K562 (cell line): Measurements from ENCODE around the gene SNRNP70. TPM values are rescaled to one million over a fixed set of nuclear protein-coding genes. Genes with fewer than 3 reads are reported as not detected.

Experiments
- ATAC-seq: fragments of 200-7000 bp; cut with Tn5 transposase; 3 replicates; pipeline ENCODE4 v1.9.1; 2020; ENCODE audit warnings: moderate library complexity
- BruUV-seq: library from RNA; stranded (reverse); fragments of 400-500 nt; replicated peaks from 2 replicates; lab custom pipeline; 2021; lab: Mats Ljungman, UMichigan
- CTCF ChIA-PET: fragments of 300-600 bp; formaldehyde crosslinking; extraction: SDS; loops from one replicate; lab custom pipeline; 2021; ENCODE audit warnings: low intra/inter-chr PET ratio; lab: Yijun Ruan, JAX
- POLR2A ChIA-PET: fragments of 300-600, 350-650 bp; sonication (Branson Sonifier 250); formaldehyde crosslinking; extraction: SDS; loops from one replicate; lab custom pipeline; 2021; ENCODE audit warnings: antibody characterized with exemption, inconsistent platforms; lab: Yijun Ruan, JAX
- DNase-seq, 4 experiments: peaks; one replicate each; pipeline versions ENCODE4 v3.0.0 to v3.0.0-alpha.2; 2011 to 2018; ENCODE audit warnings: low spot score in 3 of 4, mixed read lengths in 3 of 4; ENCODE audit errors: extremely low read depth in 1 of 4
- FAIRE-seq: peaks from 2 replicates; lab custom pipeline; 2011; peaks lifted over from hg19 to GRCh38; lab: Jason Lieb, UNC
- H2AFZ ChIP-seq: 2 replicates; pipeline ENCODE4 v1.6.0; 2011; ENCODE audit warnings: low read depth, low read length, control low read depth, inconsistent platforms
- H3K27ac ChIP-seq: fragments of 200-600 bp; 3 replicates; pipeline ENCODE4 v1.8.0; 2011; ENCODE audit warnings: low read depth, mild to moderate bottlenecking, control low read depth, inconsistent platforms, low read length, moderate library complexity, mixed read lengths; ENCODE audit errors: extremely low read depth
- H3K27me3 ChIP-seq, 2 experiments: fragments of 300-600 bp in 1 of 2; 2 replicates in 1 of 2; 3 replicates in 1 of 2; pipeline versions ENCODE4 v1.6.0 to v1.8.0; 2011; ENCODE audit warnings: inconsistent platforms in 2 of 2, low read length in 2 of 2, mild to moderate bottlenecking in 1 of 2, mixed read lengths in 1 of 2, moderate library complexity in 1 of 2; ENCODE audit not compliant: control insufficient read depth in 2 of 2, insufficient read depth in 2 of 2
- H3K36me3 ChIP-seq: fragments of 300-600 bp; 3 replicates; pipeline ENCODE4 v1.8.0; 2011; ENCODE audit warnings: mild to moderate bottlenecking, low read length, inconsistent platforms; ENCODE audit not compliant: control insufficient read depth, insufficient read depth
- H3K4me1 ChIP-seq, 2 experiments: fragments of 200-600 bp in 1 of 2; replicated peaks in 1 of 2; 2 replicates in 1 of 2; 3 replicates in 1 of 2; pipeline versions ENCODE4 v1.5.1 to v1.8.0; 2011; ENCODE audit warnings: inconsistent platforms in 2 of 2, low read length in 2 of 2, mild to moderate bottlenecking in 1 of 2, mixed read lengths in 1 of 2, moderate library complexity in 1 of 2; ENCODE audit not compliant: control insufficient read depth in 2 of 2, insufficient read depth in 2 of 2
- H3K4me2 ChIP-seq: 2 replicates; pipeline ENCODE4 v1.6.1; 2011; ENCODE audit warnings: low read length, control low read depth, inconsistent platforms, mixed read lengths; ENCODE audit not compliant: insufficient read depth
- H3K4me3 ChIP-seq: fragments of 200-600 bp; sonication (generic), shearing (Covaris generic); 2 replicates; pipeline ENCODE4 v1.5.1; 2016; ENCODE audit warnings: control low read depth, inconsistent platforms
- H3K79me2 ChIP-seq: fragments of 200-600 bp; 3 replicates; pipeline ENCODE4 v1.8.0; 2011; ENCODE audit warnings: low read length, inconsistent platforms; ENCODE audit not compliant: control insufficient read depth, insufficient read depth
- H3K9ac ChIP-seq, 2 experiments: 2 replicates each; pipeline versions ENCODE4 v1.6.0 to v1.6.1; 2011; ENCODE audit warnings: low read depth in 2 of 2, low read length in 2 of 2, control low read depth in 1 of 2, inconsistent platforms in 1 of 2, mild to moderate bottlenecking in 1 of 2, mixed read lengths in 1 of 2; ENCODE audit not compliant: insufficient read depth in 1 of 2
- H3K9me1 ChIP-seq: one replicate; pipeline ENCODE4 v1.6.0; 2011; ENCODE audit warnings: inconsistent platforms, mild to moderate bottlenecking, low read length, moderate library complexity; ENCODE audit not compliant: control insufficient read depth, insufficient read depth
- H3K9me3 ChIP-seq: replicated peaks from 2 replicates; pipeline ENCODE4 v1.5.1; 2011; ENCODE audit warnings: low read depth, low read length, inconsistent platforms; ENCODE audit not compliant: control insufficient read depth, insufficient read depth
- H4K20me1 ChIP-seq: replicated peaks from 2 replicates; pipeline ENCODE4 v1.6.1; 2011; ENCODE audit warnings: low read length, inconsistent platforms, mixed read lengths; ENCODE audit not compliant: control insufficient read depth, insufficient read depth
- AFF1 ChIP-seq, 2 experiments: fragments of 450-650 bp; IDR thresholded peaks; 2 replicates each; pipeline ENCODE4 v1.6.1; 2018; ENCODE audit warnings: mild to moderate bottlenecking in 2 of 2, low read depth in 1 of 2; ENCODE audit not compliant: partially characterized antibody in 2 of 2
- E2F6 ChIP-seq, 2 experiments: IDR thresholded peaks; 2 replicates each; pipeline ENCODE4 v1.6.1; 2011; ENCODE audit warnings: borderline replicate concordance in 1 of 2, control low read depth in 1 of 2, low read depth in 1 of 2, low read length in 1 of 2, mild to moderate bottlenecking in 1 of 2, mixed read lengths in 1 of 2, moderate library complexity in 1 of 2; ENCODE audit not compliant: insufficient read depth in 1 of 2, insufficient read length in 1 of 2, poor library complexity in 1 of 2, severe bottlenecking in 1 of 2; ENCODE audit errors: extremely low read depth in 1 of 2
- ELF2 ChIP-seq: fragments of 250-450 bp; sonication (Bioruptor Pico); IDR thresholded peaks from 2 replicates; pipeline ENCODE4 v1.5.0; 2021; ENCODE audit warnings: mild to moderate bottlenecking
- ELF4 ChIP-seq: fragments of 450-650 bp; formaldehyde crosslinking; IDR thresholded peaks from 2 replicates; pipeline ENCODE4 v1.4.0; 2022; ENCODE audit warnings: missing genetic modification characterization
- HCFC1 ChIP-seq: IDR thresholded peaks from 2 replicates; pipeline ENCODE4 v1.6.1; 2012; ENCODE audit warnings: low read depth, low read length, improper control_type of control experiment
- HDAC6 ChIP-seq: IDR thresholded peaks from 2 replicates; pipeline ENCODE4 v1.6.1; 2012; ENCODE audit warnings: low read depth, mild to moderate bottlenecking, control low read depth, inconsistent platforms, low read length, moderate library complexity
- KLF1 ChIP-seq: fragments of 450-650 bp; IDR thresholded peaks from 2 replicates; pipeline ENCODE4 v1.6.1; 2016; ENCODE audit warnings: missing genetic modification characterization, missing compliant biosample characterization
- NFE2 ChIP-seq: IDR thresholded peaks from 2 replicates; pipeline ENCODE4 v1.6.1; 2014; ENCODE audit warnings: antibody characterized with exemption, low read depth
- NFIC ChIP-seq: fragments of 450-650 bp; IDR thresholded peaks from 2 replicates; pipeline ENCODE4 v1.6.1; 2017; ENCODE audit warnings: mild to moderate bottlenecking, inconsistent platforms
- NFYB ChIP-seq: IDR thresholded peaks from 2 replicates; pipeline ENCODE4 v1.6.1; 2011; ENCODE audit warnings: mild to moderate bottlenecking, moderate library complexity; ENCODE audit not compliant: insufficient read length; ENCODE audit errors: extremely low read depth
- PHF21A ChIP-seq: fragments of 450-650 bp; IDR thresholded peaks from 2 replicates; pipeline ENCODE4 v1.6.1; 2017; ENCODE audit warnings: low read depth, borderline replicate concordance
- PHTF2 ChIP-seq: fragments of 250-450 bp; sonication (Bioruptor Pico); IDR thresholded peaks from 2 replicates; pipeline ENCODE4 v1.5.0; 2021; ENCODE audit warnings: mild to moderate bottlenecking
- ZEB2 ChIP-seq: fragments of 450-650 bp; IDR thresholded peaks from 2 replicates; pipeline ENCODE4 v1.6.1; 2016
- ZFP1 ChIP-seq: fragments of 450-650 bp; formaldehyde crosslinking; IDR thresholded peaks from 2 replicates; pipeline ENCODE4 v1.4.0; 2020; ENCODE audit warnings: mild to moderate bottlenecking, mixed read lengths
- ZNF232 ChIP-seq: sonication (generic); formaldehyde crosslinking; IDR thresholded peaks from 2 replicates; pipeline ENCODE4 v1.8.0; 2022; ENCODE audit warnings: mild to moderate bottlenecking, missing genetic modification reagents
- ZNF239 ChIP-seq: fragments of 250-450 bp; sonication (Bioruptor Pico); IDR thresholded peaks from 2 replicates; pipeline ENCODE4 v1.4.0; 2020; ENCODE audit warnings: mild to moderate bottlenecking
- ZNF354B ChIP-seq: fragments of 250-450 bp; sonication (Bioruptor Pico); IDR thresholded peaks from 2 replicates; pipeline ENCODE4 v1.4.0; 2020
- ZNF408 ChIP-seq: fragments of 250-450 bp; sonication (Bioruptor Pico); IDR thresholded peaks from 2 replicates; pipeline ENCODE4 v1.4.0; 2020; ENCODE audit warnings: low read depth, mild to moderate bottlenecking, moderate library complexity
- ZNF445 ChIP-seq: fragments of 250-450 bp; sonication (Bioruptor Pico); IDR thresholded peaks from 2 replicates; pipeline ENCODE4 v1.4.0; 2020; ENCODE audit warnings: low read depth, mild to moderate bottlenecking, moderate library complexity
- WGBS: fragments of 100-300 bp; shearing (Covaris generic); methylation state at CpG from one replicate; pipeline ENCODE4 v1.1.6; 2016; ENCODE audit warnings: low coverage, mixed read lengths; ENCODE audit not compliant: insufficient coverage; ENCODE audit errors: missing lambda C conversion rate; 5-methylcytosine and 5-hydroxymethylcytosine counted together
- in situ Hi-C: fragments of 300-500 bp; cut with MboI; formaldehyde crosslinking; loops from 4 replicates; pipeline ENCODE4 v1.15.0; 2018; ENCODE audit warnings: inconsistent platforms, mixed read lengths
- intact Hi-C: fragments of 100-400 bp; cut with micrococcal nuclease; formaldehyde crosslinking; loops from 2 replicates; pipeline ENCODE4 v1.14.2; 2022
- polyA plus RNA-seq, 8 experiments: library from polyadenylated mRNA; depleted of rRNA in 4 of 8; stranded (reverse) in 5 of 8; unstranded in 3 of 8; fragments of >200 nt; fragmentation: Nextera tagmentation in 2 of 8; fragmentation: Illumina TruSeq in 1 of 8; extraction: Ambion mirVana in 2 of 8; extraction: Trizol in 1 of 8; gene quantifications; 2 replicates each; pipeline versions ENCODE4 v1.2.1 to v1.2.3, GENCODE V29; 2011 to 2014; ENCODE audit warnings: inconsistent platforms in 1 of 8, missing spikeins in 1 of 8
- total RNA-seq, 7 experiments: library from RNA; depleted of rRNA in 6 of 7; stranded (reverse); fragments of >200 nt in 6 of 7; fragmentation: Illumina TruSeq in 2 of 7; extraction: Trizol in 2 of 7; gene quantifications; 2 replicates each; pipeline versions ENCODE4 v1.2.1 to v1.2.3, GENCODE V29; 2011 to 2021; ENCODE audit warnings: low replicate concordance in 1 of 7

The SNRNP70 gene
- total and polyA plus RNA-seq, 9 of the 15 experiments (the other 6 are each of a cell fraction or from before 2014, with no cell fraction given): 2.8 to 496 (median 136) TPM

GRCh38 chr19:49114630-49115363, 29.5 kb downstream of the SNRNP70 start:
- H3K9me3 ChIP-seq: no peaks in the 10 kb centered on the region
- in situ Hi-C loops (loop anchor here (10.0 kb wide), 1 partner anchor 1220 kb away; no protein-coding TSS in a partner anchor), intact Hi-C loops (loop anchor here (5.0 kb wide), 1 partner anchor 43 kb away; the partner anchor contains the start of genes HRC and TRPM4)
- peak overlapping the region; percentile 81 for H3K4me3 ChIP-seq
- peak; percentile 52 for FAIRE-seq
- H3K79me2 ChIP-seq: peaks cover 22% of the 10 kb centered on the region; the same call in 2 of the 3 replicates
- CTCF ChIA-PET: no interaction called here
- WGBS: 12% methylated on average over 47 of the region's 68 CpGs
- peak; percentile 41 to 72 (median 48) for DNase-seq
- peak overlapping the region; percentile 72 to 95 for H3K9ac ChIP-seq
- no peaks in the 10 kb centered on the region for H3K27me3 ChIP-seq
- H2AFZ ChIP-seq: peak overlapping the region; percentile 100
- H3K4me1 ChIP-seq: peaks cover 51 to 77% of the 10 kb centered on the region in 2 experiments
- no TSS peak for BruUV-seq
- H3K9me1 ChIP-seq: no peaks in the 10 kb centered on the region
- H3K27ac ChIP-seq: peak overlapping the region; percentile 79
- H3K4me2 ChIP-seq: peak overlapping the region; percentile 100
- no peaks in the 10 kb centered on the region; the same call in 1 of the 2 replicates for H4K20me1 ChIP-seq
- peaks cover 14% of the 10 kb centered on the region for H3K36me3 ChIP-seq
- POLR2A ChIA-PET: interaction anchor here (0.6 to 2.2 kb wide), 11 partner anchors 9 to 1295 kb away, joined by 3 to 20 read pairs (median 3); partner anchors contain the start of gene HRC
- ATAC-seq: peak; percentile 6
- no peak for TF ChIP-seq ZNF445
- TF ChIP-seq ZEB2: no peak
- TF ChIP-seq AFF1 (IDR thresholded peaks at IDR 0.05; ENCODE audit: low read depth in 1 of 2, partially characterized antibody in 2 of 2): peak in 1 of 2 experiments; percentile 93
- no peak for TF ChIP-seq ELF2 (CRISPR knock-in tag)
- no peak for TF ChIP-seq ZNF354B (CRISPR knock-in tag)
- no peak for TF ChIP-seq ZNF408 (CRISPR knock-in tag)
- TF ChIP-seq ZNF232 (CRISPR knock-in tag): no peak
- TF ChIP-seq ELF4 (CRISPR knock-in tag): no peak
- no peak for TF ChIP-seq NFE2
- no peak for TF ChIP-seq PHF21A
- TF ChIP-seq HCFC1: peak; percentile 89
- TF ChIP-seq KLF1 (tag): no peak
- no peak for TF ChIP-seq PHTF2 (CRISPR knock-in tag)
- no peak for TF ChIP-seq ZFP1 (CRISPR knock-in tag)
- TF ChIP-seq NFYB: no peak
- TF ChIP-seq E2F6 (IDR thresholded peaks at IDR 0.05; ENCODE audit: borderline replicate concordance in 1 of 2, extremely low read depth in 1 of 2, insufficient read depth in 1 of 2, insufficient read length in 1 of 2, low read depth in 1 of 2, low read length in 1 of 2, poor library complexity in 1 of 2, severe bottlenecking in 1 of 2): peak in 1 of 2 experiments; percentile 29
- TF ChIP-seq HDAC6: no peak
- TF ChIP-seq NFIC: no peak
- TF ChIP-seq ZNF239 (CRISPR knock-in tag): no peak
